SK-N-SH treated with all-trans-retinoic acid at 6 μM for 48 hours (cell line): ENCODE data around the gene TMEM185B.

Experiments used
- ATAC-seq: fragments of 200-7000 bp; cut with Tn5 transposase; 3 replicates; pipeline ENCODE4 v1.9.1; 2020; ENCODE audit warnings: mild to moderate bottlenecking, moderate library complexity
- ARNTL ChIP-seq: fragments of 450-650 bp; formaldehyde crosslinking; IDR thresholded peaks from 2 replicates; pipeline ENCODE4 v1.5.0; 2020; ENCODE audit warnings: low read depth, mild to moderate bottlenecking, moderate library complexity, borderline replicate concordance
- BACH2 ChIP-seq: fragments of 250-450 bp; sonication (Bioruptor Pico); IDR thresholded peaks from 2 replicates; pipeline ENCODE4 v1.9.0; 2021; ENCODE audit warnings: mild to moderate bottlenecking, borderline replicate concordance
- CSDC2 ChIP-seq: fragments of 250-450 bp; sonication (Bioruptor Pico); IDR thresholded peaks from 2 replicates; pipeline ENCODE4 v1.5.0; 2020; ENCODE audit warnings: mild to moderate bottlenecking, moderate library complexity
- ESRRG ChIP-seq: fragments of 250-450 bp; sonication (Bioruptor Pico); IDR thresholded peaks from 2 replicates; pipeline ENCODE4 v1.6.1; 2021; ENCODE audit warnings: mild to moderate bottlenecking
- GLIS3 ChIP-seq: fragments of 250-450 bp; sonication (Bioruptor Pico); IDR thresholded peaks from 2 replicates; pipeline ENCODE4 v1.5.0; 2020; ENCODE audit warnings: mild to moderate bottlenecking, moderate library complexity
- ISL1 ChIP-seq: fragments of 250-450 bp; sonication (Bioruptor Pico); IDR thresholded peaks from 2 replicates; pipeline ENCODE4 v2.1.2; 2022; ENCODE audit warnings: mild to moderate bottlenecking, moderate library complexity
- OSR1 ChIP-seq: fragments of 250-450 bp; sonication (Bioruptor Pico); IDR thresholded peaks from 2 replicates; pipeline ENCODE4 v1.8.0; 2022; ENCODE audit warnings: moderate library complexity, mild to moderate bottlenecking, inconsistent platforms
- PATZ1 ChIP-seq: fragments of 250-450 bp; sonication (Bioruptor Pico); IDR thresholded peaks from 2 replicates; pipeline ENCODE4 v1.8.0; 2020; ENCODE audit warnings: mild to moderate bottlenecking, moderate library complexity, borderline replicate concordance
- PPARA ChIP-seq: fragments of 250-450 bp; sonication (Bioruptor Pico); IDR thresholded peaks from 2 replicates; pipeline ENCODE4 v1.5.0; 2020; ENCODE audit warnings: mild to moderate bottlenecking, borderline replicate concordance
- RARB ChIP-seq: fragments of 250-450 bp; sonication (Bioruptor Pico); IDR thresholded peaks from 2 replicates; pipeline ENCODE4 v1.8.0; 2021; ENCODE audit warnings: mild to moderate bottlenecking, moderate library complexity
- TCF4 ChIP-seq: fragments of 250-450 bp; sonication (Bioruptor Pico); IDR thresholded peaks from 2 replicates; pipeline ENCODE4 v1.8.0; 2021; ENCODE audit warnings: mild to moderate bottlenecking, moderate library complexity, borderline replicate concordance
- TOX ChIP-seq: fragments of 250-450 bp; sonication (Bioruptor Pico); IDR thresholded peaks from 2 replicates; pipeline ENCODE4 v1.8.0; 2021; ENCODE audit warnings: mild to moderate bottlenecking, moderate library complexity, borderline replicate concordance
- ZC3H10 ChIP-seq: fragments of 250-450 bp; sonication (Bioruptor Pico); IDR thresholded peaks from 2 replicates; pipeline ENCODE4 v1.5.1; 2021; ENCODE audit warnings: mild to moderate bottlenecking, moderate library complexity
- ZFP3 ChIP-seq: fragments of 250-450 bp; sonication (Bioruptor Pico); IDR thresholded peaks from 2 replicates; pipeline ENCODE4 v1.5.0; 2020; ENCODE audit warnings: mild to moderate bottlenecking, moderate library complexity
- ZFP30 ChIP-seq: fragments of 450-650 bp; formaldehyde crosslinking; IDR thresholded peaks from 2 replicates; pipeline ENCODE4 v1.5.0; 2022; ENCODE audit warnings: mild to moderate bottlenecking, moderate library complexity
- ZNF565 ChIP-seq: fragments of 450-650 bp; formaldehyde crosslinking; conservative IDR thresholded peaks from 2 replicates; pipeline ENCODE4 v1.5.0; 2020; ENCODE audit warnings: low read depth, mild to moderate bottlenecking, moderate library complexity
- ZNF70 ChIP-seq: fragments of 450-650 bp; formaldehyde crosslinking; IDR thresholded peaks from 2 replicates; pipeline ENCODE4 v1.5.0; 2020; ENCODE audit warnings: mild to moderate bottlenecking, moderate library complexity
- ZNF8 ChIP-seq: fragments of 450-650 bp; formaldehyde crosslinking; IDR thresholded peaks from 2 replicates; pipeline ENCODE4 v1.5.0; 2020; ENCODE audit warnings: mild to moderate bottlenecking, moderate library complexity
- TF ChIP-seq, protein P1 (sequence below): fragments of 250-450 bp; sonication (Bioruptor Pico); IDR thresholded peaks from 2 replicates; pipeline ENCODE4 v1.5.1; 2020; ENCODE audit warnings: low read depth, mild to moderate bottlenecking, moderate library complexity
- TF ChIP-seq, protein P2 (sequence below): fragments of 250-450 bp; sonication (Bioruptor Pico); IDR thresholded peaks from 2 replicates; pipeline ENCODE4 v1.5.0; 2020; ENCODE audit warnings: mild to moderate bottlenecking, moderate library complexity
- TF ChIP-seq, protein P3 (sequence below): fragments of 250-450 bp; sonication (Bioruptor Pico); IDR thresholded peaks from 2 replicates; pipeline ENCODE4 v1.8.0; 2021; ENCODE audit warnings: low read depth, mild to moderate bottlenecking, moderate library complexity, borderline replicate concordance
- TF ChIP-seq, protein P4 (sequence below): fragments of 250-450 bp; sonication (Bioruptor Pico); IDR thresholded peaks from 2 replicates; pipeline ENCODE4 v1.5.1; 2021; ENCODE audit warnings: mild to moderate bottlenecking, moderate library complexity

The TMEM185B gene

DNA sequence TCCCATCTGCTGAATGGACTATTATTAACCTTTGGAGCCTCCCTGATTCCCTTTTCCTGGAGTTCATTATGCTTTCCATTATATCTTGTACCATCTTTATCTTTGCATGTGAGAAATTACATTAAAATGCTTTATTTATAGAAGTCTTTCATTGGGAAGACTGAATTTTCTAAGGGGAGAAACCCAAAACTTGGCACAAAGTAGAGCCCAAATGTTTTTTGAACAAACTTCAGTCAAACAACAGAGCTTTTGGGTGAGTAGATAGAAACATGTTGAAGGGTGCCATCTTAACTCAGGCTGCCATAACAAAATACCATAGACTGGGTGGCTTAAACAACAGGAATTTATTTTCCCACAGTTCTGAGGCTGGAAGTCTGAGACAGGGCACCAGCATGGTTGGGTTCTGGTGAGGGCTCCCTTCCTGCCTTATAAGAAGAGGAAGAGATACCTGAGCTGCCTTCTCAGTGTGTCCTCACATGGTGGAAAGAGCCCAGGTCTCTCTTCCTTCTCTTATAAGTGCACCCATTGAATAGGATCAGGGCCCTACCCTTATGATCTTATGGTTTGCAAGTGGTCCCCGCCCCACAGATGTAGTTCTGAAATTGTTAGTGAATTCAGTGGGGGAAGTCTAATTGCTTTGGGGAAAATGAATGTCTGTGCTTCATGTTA lies 48.6 kb upstream of the TMEM185B start:
- TF ChIP-seq ZFP3 (CRISPR knock-in tag) (no peak), ZNF565 (CRISPR knock-in tag) (no peak), TOX (CRISPR knock-in tag) (no peak), GLIS3 (CRISPR knock-in tag) (no peak), CSDC2 (no peak), PATZ1 (CRISPR knock-in tag) (no peak), ARNTL (CRISPR knock-in tag) (no peak), ZFP30 (no peak), TCF4 (CRISPR knock-in tag) (no peak), ZNF70 (CRISPR knock-in tag) (no peak), ZC3H10 (CRISPR knock-in tag) (no peak), ZNF8 (CRISPR knock-in tag) (no peak), RARB (no peak), BACH2 (CRISPR knock-in tag) (no peak), OSR1 (CRISPR knock-in tag) (no peak)
- TF ChIP-seq, protein P1, sequence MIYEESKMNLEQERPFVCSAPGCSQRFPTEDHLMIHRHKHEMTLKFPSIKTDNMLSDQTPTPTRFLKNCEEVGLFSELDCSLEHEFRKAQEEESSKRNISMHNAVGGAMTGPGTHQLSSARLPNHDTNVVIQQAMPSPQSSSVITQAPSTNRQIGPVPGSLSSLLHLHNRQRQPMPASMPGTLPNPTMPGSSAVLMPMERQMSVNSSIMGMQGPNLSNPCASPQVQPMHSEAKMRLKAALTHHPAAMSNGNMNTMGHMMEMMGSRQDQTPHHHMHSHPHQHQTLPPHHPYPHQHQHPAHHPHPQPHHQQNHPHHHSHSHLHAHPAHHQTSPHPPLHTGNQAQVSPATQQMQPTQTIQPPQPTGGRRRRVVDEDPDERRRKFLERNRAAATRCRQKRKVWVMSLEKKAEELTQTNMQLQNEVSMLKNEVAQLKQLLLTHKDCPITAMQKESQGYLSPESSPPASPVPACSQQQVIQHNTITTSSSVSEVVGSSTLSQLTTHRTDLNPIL = no peak
- TF ChIP-seq, protein P2, sequence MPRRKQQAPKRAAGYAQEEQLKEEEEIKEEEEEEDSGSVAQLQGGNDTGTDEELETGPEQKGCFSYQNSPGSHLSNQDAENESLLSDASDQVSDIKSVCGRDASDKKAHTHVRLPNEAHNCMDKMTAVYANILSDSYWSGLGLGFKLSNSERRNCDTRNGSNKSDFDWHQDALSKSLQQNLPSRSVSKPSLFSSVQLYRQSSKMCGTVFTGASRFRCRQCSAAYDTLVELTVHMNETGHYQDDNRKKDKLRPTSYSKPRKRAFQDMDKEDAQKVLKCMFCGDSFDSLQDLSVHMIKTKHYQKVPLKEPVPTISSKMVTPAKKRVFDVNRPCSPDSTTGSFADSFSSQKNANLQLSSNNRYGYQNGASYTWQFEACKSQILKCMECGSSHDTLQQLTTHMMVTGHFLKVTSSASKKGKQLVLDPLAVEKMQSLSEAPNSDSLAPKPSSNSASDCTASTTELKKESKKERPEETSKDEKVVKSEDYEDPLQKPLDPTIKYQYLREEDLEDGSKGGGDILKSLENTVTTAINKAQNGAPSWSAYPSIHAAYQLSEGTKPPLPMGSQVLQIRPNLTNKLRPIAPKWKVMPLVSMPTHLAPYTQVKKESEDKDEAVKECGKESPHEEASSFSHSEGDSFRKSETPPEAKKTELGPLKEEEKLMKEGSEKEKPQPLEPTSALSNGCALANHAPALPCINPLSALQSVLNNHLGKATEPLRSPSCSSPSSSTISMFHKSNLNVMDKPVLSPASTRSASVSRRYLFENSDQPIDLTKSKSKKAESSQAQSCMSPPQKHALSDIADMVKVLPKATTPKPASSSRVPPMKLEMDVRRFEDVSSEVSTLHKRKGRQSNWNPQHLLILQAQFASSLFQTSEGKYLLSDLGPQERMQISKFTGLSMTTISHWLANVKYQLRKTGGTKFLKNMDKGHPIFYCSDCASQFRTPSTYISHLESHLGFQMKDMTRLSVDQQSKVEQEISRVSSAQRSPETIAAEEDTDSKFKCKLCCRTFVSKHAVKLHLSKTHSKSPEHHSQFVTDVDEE = no peak
- TF ChIP-seq, protein P3, sequence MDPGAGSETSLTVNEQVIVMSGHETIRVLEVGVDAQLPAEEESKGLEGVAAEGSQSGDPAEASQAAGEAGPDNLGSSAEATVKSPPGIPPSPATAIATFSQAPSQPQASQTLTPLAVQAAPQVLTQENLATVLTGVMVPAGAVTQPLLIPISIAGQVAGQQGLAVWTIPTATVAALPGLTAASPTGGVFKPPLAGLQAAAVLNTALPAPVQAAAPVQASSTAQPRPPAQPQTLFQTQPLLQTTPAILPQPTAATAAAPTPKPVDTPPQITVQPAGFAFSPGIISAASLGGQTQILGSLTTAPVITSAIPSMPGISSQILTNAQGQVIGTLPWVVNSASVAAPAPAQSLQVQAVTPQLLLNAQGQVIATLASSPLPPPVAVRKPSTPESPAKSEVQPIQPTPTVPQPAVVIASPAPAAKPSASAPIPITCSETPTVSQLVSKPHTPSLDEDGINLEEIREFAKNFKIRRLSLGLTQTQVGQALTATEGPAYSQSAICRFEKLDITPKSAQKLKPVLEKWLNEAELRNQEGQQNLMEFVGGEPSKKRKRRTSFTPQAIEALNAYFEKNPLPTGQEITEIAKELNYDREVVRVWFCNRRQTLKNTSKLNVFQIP (CRISPR knock-in tag) = no peak
- TF ChIP-seq, protein P4, sequence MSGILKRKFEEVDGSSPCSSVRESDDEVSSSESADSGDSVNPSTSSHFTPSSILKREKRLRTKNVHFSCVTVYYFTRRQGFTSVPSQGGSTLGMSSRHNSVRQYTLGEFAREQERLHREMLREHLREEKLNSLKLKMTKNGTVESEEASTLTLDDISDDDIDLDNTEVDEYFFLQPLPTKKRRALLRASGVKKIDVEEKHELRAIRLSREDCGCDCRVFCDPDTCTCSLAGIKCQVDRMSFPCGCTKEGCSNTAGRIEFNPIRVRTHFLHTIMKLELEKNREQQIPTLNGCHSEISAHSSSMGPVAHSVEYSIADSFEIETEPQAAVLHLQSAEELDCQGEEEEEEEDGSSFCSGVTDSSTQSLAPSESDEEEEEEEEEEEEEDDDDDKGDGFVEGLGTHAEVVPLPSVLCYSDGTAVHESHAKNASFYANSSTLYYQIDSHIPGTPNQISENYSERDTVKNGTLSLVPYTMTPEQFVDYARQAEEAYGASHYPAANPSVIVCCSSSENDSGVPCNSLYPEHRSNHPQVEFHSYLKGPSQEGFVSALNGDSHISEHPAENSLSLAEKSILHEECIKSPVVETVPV (CRISPR knock-in tag) = no peak
- TF ChIP-seq, all 23 proteins: peak for 0

DNA sequence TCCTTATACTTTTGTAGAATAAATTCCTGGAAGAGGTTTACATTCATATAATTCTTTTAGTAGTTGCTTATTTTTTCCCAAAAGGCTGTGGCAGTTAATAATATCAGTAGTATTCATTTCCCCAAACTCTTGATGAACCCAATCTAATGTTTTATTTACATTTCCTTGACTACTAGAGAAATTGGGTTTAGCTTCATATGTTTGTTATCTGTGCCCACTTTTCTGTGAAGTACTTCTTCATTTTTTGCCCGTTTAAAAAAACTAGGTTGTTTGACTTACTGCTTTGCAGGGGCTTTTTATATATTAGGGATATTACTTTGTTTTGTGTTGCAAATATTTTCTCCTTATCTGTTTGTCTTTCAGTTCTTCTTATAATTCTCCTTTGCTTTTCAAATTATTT lies 46.6 kb upstream of the TMEM185B start:
- ATAC-seq = no peak
- TF ChIP-seq BACH2 (CRISPR knock-in tag) (no peak), ISL1 (CRISPR knock-in tag) (no peak), ZNF70 (CRISPR knock-in tag) (no peak), ESRRG (no peak), PPARA (CRISPR knock-in tag) (no peak)
- TF ChIP-seq, protein P2 = no peak
- TF ChIP-seq, protein P4 (CRISPR knock-in tag) = no peak

More for the DNA sequence above, 48.6 kb upstream of the TMEM185B start:
- ATAC-seq = no peak
